HCT116 (cell line): ENCODE results near the gene BIN2.

Experiments used
- CTCF ChIP-seq, 3 experiments: fragments of 200-600 bp in 1 of 3; sonication (generic) in 1 of 3; IDR thresholded peaks in 2 of 3; conservative IDR thresholded peaks in 1 of 3; 2 replicates each; pipeline ENCODE4 v1.5.1; 2012 to 2017; ENCODE audit warnings: low read depth in 2 of 3, low read length in 2 of 3, antibody characterized with exemption in 1 of 3, borderline replicate concordance in 1 of 3, control low read depth in 1 of 3, mild to moderate bottlenecking in 1 of 3, mixed read lengths in 1 of 3, mixed run types in 1 of 3, moderate library complexity in 1 of 3; ENCODE audit not compliant: insufficient read depth in 1 of 3
- POLR2A ChIP-seq: IDR thresholded peaks from 2 replicates; pipeline ENCODE4 v1.7.0; 2011; ENCODE audit warnings: borderline replicate concordance; ENCODE audit not compliant: insufficient read depth, insufficient read length; ENCODE audit errors: extremely low read depth
- TF ChIP-seq, protein P1 (sequence below): IDR thresholded peaks from 2 replicates; pipeline ENCODE4 v1.6.1; 2012

DNA sequence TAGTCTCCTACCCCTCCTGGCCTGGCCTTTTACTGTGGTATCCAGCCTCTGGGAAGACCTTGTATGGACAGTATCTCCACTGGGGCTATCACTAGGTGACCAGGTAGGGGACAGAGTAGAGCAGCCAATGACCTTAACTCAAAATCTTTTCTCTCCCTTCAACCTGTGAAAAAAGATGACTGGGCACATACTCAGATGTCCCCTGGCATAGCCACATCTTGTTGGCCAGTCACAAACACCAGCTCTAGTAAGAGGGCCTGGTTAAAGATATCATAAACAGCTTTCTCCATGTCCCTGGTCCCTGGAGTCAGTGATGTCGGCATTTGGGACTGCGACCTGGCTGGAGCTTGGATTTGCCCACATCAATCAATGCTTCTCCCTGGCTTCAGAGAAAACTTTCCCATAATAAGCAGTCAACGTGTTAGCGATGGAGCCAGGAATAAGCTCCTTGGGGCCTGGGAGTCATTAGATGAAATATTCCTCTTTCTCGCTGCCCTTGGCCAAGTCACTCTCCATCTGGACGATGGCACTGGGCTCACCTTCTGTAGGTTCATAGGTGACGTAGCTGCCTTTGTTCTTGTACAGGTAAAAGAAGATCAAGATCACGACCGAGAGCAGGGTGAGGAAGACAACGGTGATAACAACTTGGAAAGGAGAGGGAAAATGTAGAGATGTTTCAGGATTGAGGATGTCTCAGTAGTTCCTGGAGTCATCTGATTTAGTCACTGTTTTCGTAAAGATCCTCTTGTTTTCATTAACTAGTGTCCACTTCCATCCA, 78.3 kb downstream of the BIN2 start:
- TF ChIP-seq, protein P1, sequence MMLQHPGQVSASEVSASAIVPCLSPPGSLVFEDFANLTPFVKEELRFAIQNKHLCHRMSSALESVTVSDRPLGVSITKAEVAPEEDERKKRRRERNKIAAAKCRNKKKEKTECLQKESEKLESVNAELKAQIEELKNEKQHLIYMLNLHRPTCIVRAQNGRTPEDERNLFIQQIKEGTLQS: no peak
- TF ChIP-seq CTCF (IDR thresholded peaks at IDR 0.05 in 2 of 3, conservative IDR thresholded peaks at IDR 0.05 in 1 of 3; ENCODE audit: borderline replicate concordance in 1 of 3, insufficient read depth in 1 of 3, low read depth in 2 of 3, low read length in 2 of 3) (no peak), POLR2A (no peak)
